Hematopoietic multipotent progenitor cell treated with erythropoietin and hydrocortisone succinate and interleukin-3 and kit ligand, for 8 days (in vitro differentiated cells): ENCODE results near the gene ESPN.
"Not testable (repeated sequence)": the region's sequence is repeated elsewhere in the genome, so short reads cannot be mapped to it uniquely, and the experiment has no call there.

Experiments used
- DNase-seq: peaks from one replicate; pipeline ENCODE4 v3.0.0-alpha.2; 2015

The ESPN gene

GRCh38 chr1:6428453-6428852 lies 3.9 kb downstream of the ESPN start:
- not testable (repeated sequence) for DNase-seq

- peak; percentile 68 for DNase-seq
Measured at GRCh38 chr1:6429660-6430411, 5.3 kb downstream of the ESPN start.

GRCh38 chr1:6431645-6432579 lies 7.3 kb downstream of the ESPN start:
- not testable (repeated sequence) for DNase-seq

GRCh38 chr1:6434186-6434585 lies 9.6 kb downstream of the ESPN start:
- no peak for DNase-seq

GRCh38 chr1:6435129-6435528 lies 10.6 kb downstream of the ESPN start:
- DNase-seq, result no peak

- no peak for DNase-seq
Measured at GRCh38 chr1:6435547-6435946, 11.0 kb downstream of the ESPN start.

- not testable (repeated sequence) for DNase-seq
Measured at GRCh38 chr1:6436277-6436676, 11.7 kb downstream of the ESPN start.

GRCh38 chr1:6437012-6437700 lies 12.6 kb downstream of the ESPN start:
- not testable (repeated sequence) for DNase-seq

GRCh38 chr1:6438047-6438525 lies 13.5 kb downstream of the ESPN start:
- DNase-seq, result peak; percentile 67

GRCh38 chr1:6440198-6441126 lies 15.9 kb downstream of the ESPN start:
- peak; percentile 70 for DNase-seq

- no peak for DNase-seq
Measured at GRCh38 chr1:6441586-6441985, 17.0 kb downstream of the ESPN start.

- no peak for DNase-seq
Measured at GRCh38 chr1:6443339-6444115, 19.0 kb downstream of the ESPN start.

GRCh38 chr1:6444377-6444776 lies 19.8 kb downstream of the ESPN start:
- DNase-seq, result no peak

- DNase-seq, result peak; percentile 44
Measured at GRCh38 chr1:6445062-6445763, 20.6 kb downstream of the ESPN start.

- DNase-seq, result not testable (repeated sequence)
Measured at GRCh38 chr1:6445929-6446328, 21.4 kb downstream of the ESPN start.

- DNase-seq, result no peak
Measured at GRCh38 chr1:6446665-6447015, 22.1 kb downstream of the ESPN start.

- no peak for DNase-seq
Measured at GRCh38 chr1:6447016-6447817, 22.6 kb downstream of the ESPN start.

GRCh38 chr1:6447818-6448748 lies 23.5 kb downstream of the ESPN start:
- no peak for DNase-seq
